ENCODE results near the gene GNGT2.
A peak's percentile ranks its signal among the peaks of the same experiment; 100 is the strongest.

The GNGT2 gene

DNA sequence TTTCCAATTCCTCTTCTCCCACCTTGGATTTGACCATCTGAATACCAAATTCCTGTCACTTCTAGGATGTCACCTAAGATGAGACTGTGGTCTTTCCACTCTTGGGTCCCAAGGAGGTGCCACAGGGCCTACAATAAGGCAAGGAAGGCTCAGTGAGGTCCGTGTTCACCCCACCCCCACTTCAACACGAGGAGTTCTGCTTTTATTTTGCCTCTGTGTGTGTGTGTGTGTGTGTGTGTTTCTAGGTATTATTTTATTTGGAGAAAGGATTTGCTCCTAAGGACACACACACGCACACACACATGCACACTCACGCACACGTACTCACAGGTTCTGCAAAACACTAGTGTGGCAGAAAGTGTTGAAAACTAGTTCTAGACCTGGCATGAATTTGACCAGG, 44.8 kb upstream of the GNGT2 start (continued):
- TF ChIP-seq ZNF585B (tag by site-specific recombination; IDR thresholded peaks at IDR 0.05) (no peak), HOXD13 (CRISPR knock-in tag; IDR thresholded peaks at IDR 0.05; ENCODE audit: borderline replicate concordance) (no peak), ZNF76 (tag by site-specific recombination; IDR thresholded peaks at IDR 0.05; ENCODE audit: borderline replicate concordance, low read depth) (no peak)

- ChIA-PET POLR2A (no interaction called here), CTCF (interaction anchor here (0.8 to 1.5 kb wide), 3 partner anchors 24 to 28 kb away, joined by 3 to 6 read pairs (median 6); no protein-coding TSS in a partner anchor)
- H3K4me3 ChIP-seq (ENCODE audit: low read depth, low read length) = no peak overlapping the region
- peaks cover 3% of the 10 kb centered on the region; the same call in 1 of the 2 replicates for H3K4me1 ChIP-seq (ENCODE audit: control insufficient read depth, insufficient read depth, low read length)
- TF ChIP-seq CTCF (tag by site-specific recombination; IDR thresholded peaks at IDR 0.05) = peak; percentile 60; the same call in 1 of the 2 replicates
- TF ChIP-seq, protein P1, sequence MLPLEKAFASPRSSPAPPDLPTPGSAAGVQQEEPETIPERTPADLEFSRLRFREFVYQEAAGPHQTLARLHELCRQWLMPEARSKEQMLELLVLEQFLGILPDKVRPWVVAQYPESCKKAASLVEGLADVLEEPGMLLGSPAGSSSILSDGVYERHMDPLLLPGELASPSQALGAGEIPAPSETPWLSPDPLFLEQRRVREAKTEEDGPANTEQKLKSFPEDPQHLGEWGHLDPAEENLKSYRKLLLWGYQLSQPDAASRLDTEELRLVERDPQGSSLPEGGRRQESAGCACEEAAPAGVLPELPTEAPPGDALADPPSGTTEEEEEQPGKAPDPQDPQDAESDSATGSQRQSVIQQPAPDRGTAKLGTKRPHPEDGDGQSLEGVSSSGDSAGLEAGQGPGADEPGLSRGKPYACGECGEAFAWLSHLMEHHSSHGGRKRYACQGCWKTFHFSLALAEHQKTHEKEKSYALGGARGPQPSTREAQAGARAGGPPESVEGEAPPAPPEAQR (tag by site-specific recombination; IDR thresholded peaks at IDR 0.05) = no peak
- no peaks in the 10 kb centered on the region for H3K36me3 ChIP-seq (ENCODE audit: control insufficient read depth in 2 of 2, insufficient read depth in 1 of 2, low read length in 2 of 2)
- no peaks in the 10 kb centered on the region for H3K9me3 ChIP-seq (ENCODE audit: control insufficient read depth, insufficient read depth, low read depth, low read length)
- no peak overlapping the region for H3K27ac ChIP-seq (ENCODE audit: extremely low read depth, low read depth, low read length)
These were observed 43.7 kb upstream of the GNGT2 start for GRCh38 chr17:49254066-49254465.

GRCh38 chr17:49252148-49252695, 41.8 kb upstream of the GNGT2 start:
- peaks cover 3% of the 10 kb centered on the region; the same call in 1 of the 2 replicates for H3K4me1 ChIP-seq (ENCODE audit: control insufficient read depth, insufficient read depth, low read length)
- peak; percentile 25; the same call in 1 of the 2 replicates for TF ChIP-seq ZBTB17 (tag by site-specific recombination; IDR thresholded peaks at IDR 0.05)
- TF ChIP-seq, protein P2, sequence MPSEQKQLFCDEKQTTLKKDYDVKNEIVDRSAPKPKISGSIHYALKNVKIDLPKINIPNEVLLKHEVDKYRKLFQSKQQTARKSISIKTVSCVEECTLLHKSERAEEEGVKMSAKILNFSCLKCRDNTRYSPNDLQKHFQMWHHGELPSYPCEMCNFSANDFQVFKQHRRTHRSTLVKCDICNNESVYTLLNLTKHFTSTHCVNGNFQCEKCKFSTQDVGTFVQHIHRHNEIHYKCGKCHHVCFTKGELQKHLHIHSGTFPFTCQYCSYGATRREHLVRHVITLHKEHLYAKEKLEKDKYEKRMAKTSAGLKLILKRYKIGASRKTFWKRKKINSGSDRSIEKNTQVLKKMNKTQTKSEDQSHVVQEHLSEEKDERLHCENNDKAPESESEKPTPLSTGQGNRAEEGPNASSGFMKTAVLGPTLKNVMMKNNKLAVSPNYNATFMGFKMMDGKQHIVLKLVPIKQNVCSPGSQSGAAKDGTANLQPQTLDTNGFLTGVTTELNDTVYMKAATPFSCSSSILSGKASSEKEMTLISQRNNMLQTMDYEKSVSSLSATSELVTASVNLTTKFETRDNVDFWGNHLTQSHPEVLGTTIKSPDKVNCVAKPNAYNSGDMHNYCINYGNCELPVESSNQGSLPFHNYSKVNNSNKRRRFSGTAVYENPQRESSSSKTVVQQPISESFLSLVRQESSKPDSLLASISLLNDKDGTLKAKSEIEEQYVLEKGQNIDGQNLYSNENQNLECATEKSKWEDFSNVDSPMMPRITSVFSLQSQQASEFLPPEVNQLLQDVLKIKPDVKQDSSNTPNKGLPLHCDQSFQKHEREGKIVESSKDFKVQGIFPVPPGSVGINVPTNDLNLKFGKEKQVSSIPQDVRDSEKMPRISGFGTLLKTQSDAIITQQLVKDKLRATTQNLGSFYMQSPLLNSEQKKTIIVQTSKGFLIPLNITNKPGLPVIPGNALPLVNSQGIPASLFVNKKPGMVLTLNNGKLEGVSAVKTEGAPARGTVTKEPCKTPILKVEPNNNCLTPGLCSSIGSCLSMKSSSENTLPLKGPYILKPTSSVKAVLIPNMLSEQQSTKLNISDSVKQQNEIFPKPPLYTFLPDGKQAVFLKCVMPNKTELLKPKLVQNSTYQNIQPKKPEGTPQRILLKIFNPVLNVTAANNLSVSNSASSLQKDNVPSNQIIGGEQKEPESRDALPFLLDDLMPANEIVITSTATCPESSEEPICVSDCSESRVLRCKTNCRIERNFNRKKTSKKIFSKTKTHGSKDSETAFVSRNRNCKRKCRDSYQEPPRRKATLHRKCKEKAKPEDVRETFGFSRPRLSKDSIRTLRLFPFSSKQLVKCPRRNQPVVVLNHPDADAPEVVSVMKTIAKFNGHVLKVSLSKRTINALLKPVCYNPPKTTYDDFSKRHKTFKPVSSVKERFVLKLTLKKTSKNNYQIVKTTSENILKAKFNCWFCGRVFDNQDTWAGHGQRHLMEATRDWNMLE (tag by site-specific recombination; conservative IDR thresholded peaks at IDR 0.05; ENCODE audit: low read depth) = no peak
- no peak overlapping the region for H3K4me3 ChIP-seq (ENCODE audit: low read depth, low read length)
- ChIA-PET POLR2A (no interaction called here), CTCF (interaction anchor here (0.5 kb wide), 2 partner anchors 437 to 529 kb away, joined by 3 read pairs; no protein-coding TSS in a partner anchor)
- no peak overlapping the region for H3K27ac ChIP-seq (ENCODE audit: extremely low read depth, low read depth, low read length)
- H3K36me3 ChIP-seq (ENCODE audit: control insufficient read depth in 2 of 2, insufficient read depth in 1 of 2, low read length in 2 of 2) = no peaks in the 10 kb centered on the region
- H3K9me3 ChIP-seq (ENCODE audit: control insufficient read depth, insufficient read depth, low read depth, low read length) = no peaks in the 10 kb centered on the region

GRCh38 chr17:49249890-49250522, 39.6 kb upstream of the GNGT2 start:
- H3K36me3 ChIP-seq (ENCODE audit: control insufficient read depth in 2 of 2, insufficient read depth in 1 of 2, low read length in 2 of 2) = no peaks in the 10 kb centered on the region
- POLR2A ChIA-PET = interaction anchor here (0.6 kb wide), 1 partner anchor 150 kb away, joined by 5 read pairs; no protein-coding TSS in a partner anchor
- H3K4me3 ChIP-seq (ENCODE audit: low read depth, low read length) = no peak overlapping the region
- H3K4me1 ChIP-seq (ENCODE audit: control insufficient read depth, insufficient read depth, low read length) = peaks cover 3% of the 10 kb centered on the region; the same call in 1 of the 2 replicates
- CTCF ChIA-PET = interaction anchor here (0.6 kb wide), 1 partner anchor 1368 kb away, joined by 3 read pairs; no protein-coding TSS in a partner anchor
- no peak overlapping the region for H3K27ac ChIP-seq (ENCODE audit: extremely low read depth, low read depth, low read length)
- H3K9me3 ChIP-seq (ENCODE audit: control insufficient read depth, insufficient read depth, low read depth, low read length) = no peaks in the 10 kb centered on the region
- no peak for TF ChIP-seq SETDB1 (IDR thresholded peaks at IDR 0.05; ENCODE audit: insufficient read length, low read length)
- TF ChIP-seq BCL11A (tag by site-specific recombination; IDR thresholded peaks at IDR 0.05; ENCODE audit: low read depth) = no peak
- TF ChIP-seq ZNF274 (IDR thresholded peaks at IDR 0.05; ENCODE audit: low read length) = no peak
- no peak for TF ChIP-seq ZNF274 (tag by site-specific recombination; IDR thresholded peaks at IDR 0.05; ENCODE audit: borderline replicate concordance)
- TF ChIP-seq ZNF335 (tag by site-specific recombination; conservative IDR thresholded peaks at IDR 0.05) = no peak
- no peak for TF ChIP-seq ZNF654 (tag by site-specific recombination; IDR thresholded peaks at IDR 0.05; ENCODE audit: low read depth)
- TF ChIP-seq ZNF114 (tag by site-specific recombination; IDR thresholded peaks at IDR 0.05) = no peak
- no peak for TF ChIP-seq ZNF266 (tag by site-specific recombination; IDR thresholded peaks at IDR 0.05; ENCODE audit: low read depth)
- TF ChIP-seq HOXC10 (CRISPR knock-in tag; IDR thresholded peaks at IDR 0.05) = no peak
- no peak for TF ChIP-seq ZBTB49 (tag by site-specific recombination; IDR thresholded peaks at IDR 0.05; ENCODE audit: low read depth)
- TF ChIP-seq SP7 (tag by site-specific recombination; IDR thresholded peaks at IDR 0.05) = no peak

Data from HEK293 (cell line).